Suppressor macrophage treated with lipopolysaccharide for 4 hours (primary cell): ENCODE data around the gene DAW1.
A peak's percentile ranks its signal among the peaks of the same experiment; 100 is the strongest.

ENCODE experiments used
- DNase-seq: peaks from one replicate; pipeline ENCODE4 v3.0.0-alpha.2; 2020

The DAW1 gene

DNA sequence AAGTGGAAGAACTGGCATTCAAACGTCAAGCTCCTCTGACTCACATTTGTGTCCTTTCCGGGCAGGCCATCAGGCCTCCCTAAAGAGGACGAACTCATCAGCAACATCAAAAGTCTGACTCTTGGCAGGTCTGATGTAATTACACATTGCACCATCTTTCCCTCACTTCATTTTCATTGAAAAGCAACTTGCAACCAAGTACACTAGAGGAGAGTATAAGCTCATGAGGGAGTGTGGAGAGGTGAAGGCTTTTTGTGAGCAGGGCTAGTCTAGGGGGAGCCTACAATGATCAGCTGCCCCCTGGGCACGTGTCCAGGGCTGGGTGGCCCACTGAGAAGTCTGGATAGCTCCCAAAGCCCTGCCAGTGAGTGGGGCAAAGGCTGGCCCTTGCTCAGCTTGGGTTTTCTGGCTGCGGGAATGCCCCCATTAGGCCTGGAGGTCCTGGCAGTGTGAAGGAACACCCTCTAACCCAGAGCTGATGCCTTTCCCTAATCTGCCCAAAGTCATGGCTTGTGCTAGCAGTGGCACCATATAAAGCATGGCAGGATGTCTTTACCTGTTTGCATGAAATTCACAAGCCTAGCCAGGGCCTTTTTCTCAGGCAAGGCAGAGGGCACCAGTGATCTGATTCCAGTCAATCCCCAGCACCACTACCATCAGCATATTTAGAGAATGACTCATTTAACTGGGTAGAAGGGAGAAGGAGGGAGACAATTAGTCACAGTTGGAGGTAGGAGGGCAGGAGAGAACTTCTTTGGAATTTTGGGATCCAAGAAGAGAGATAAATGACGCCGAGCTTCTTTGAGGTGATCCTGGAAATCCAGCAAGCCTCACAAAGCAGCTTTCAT is 8.5 kb upstream of the DAW1 start:
- DNase-seq = peak; percentile 82

DNA sequence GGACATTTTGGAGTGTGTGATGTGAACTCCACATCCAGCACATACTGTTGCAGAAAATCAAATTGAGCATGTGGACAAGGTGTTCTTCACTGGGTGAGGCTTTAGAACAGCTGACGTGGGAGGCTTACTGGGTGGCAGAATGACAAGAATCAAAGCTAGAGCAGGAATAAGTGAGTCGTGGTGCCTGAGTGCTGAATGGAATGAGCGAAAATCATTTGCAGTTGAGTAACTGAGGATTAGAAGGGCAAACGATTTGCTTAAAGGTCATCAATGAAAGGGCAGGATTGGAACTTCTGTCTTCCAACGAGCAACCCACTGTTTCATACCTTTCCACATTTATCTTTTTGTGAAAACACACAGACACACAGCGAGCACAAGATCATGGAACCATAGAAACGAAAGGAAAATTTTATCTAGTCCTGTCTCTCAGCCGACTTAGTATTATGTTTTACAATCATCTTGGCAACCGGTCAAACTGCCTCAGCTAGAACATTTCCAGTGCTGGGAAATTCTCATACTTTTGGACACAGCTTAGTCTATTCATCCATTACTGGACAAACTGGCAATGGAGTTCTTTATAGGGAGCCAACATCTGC is 7.2 kb upstream of the DAW1 start:
- DNase-seq = no peak

DNA sequence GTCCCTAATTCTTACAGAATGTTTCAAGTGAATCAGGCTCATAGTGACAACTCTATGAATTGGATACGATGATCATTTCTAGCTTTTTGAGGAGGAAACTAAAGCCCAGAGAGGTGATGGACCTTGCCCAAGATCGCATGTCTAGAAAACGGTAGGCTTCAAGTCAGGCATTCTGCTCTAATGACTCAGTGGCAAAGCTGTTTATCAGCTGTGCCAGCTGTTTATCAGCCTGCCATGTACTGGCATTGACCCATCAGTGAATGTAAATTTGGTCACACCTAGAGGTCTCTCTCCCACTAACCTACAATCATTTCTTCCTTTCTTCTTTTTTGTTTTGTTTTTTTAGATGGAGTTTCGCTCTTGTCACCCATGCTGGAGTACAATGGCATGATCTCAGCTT is 6.1 kb upstream of the DAW1 start:
- no peak for DNase-seq

DNA sequence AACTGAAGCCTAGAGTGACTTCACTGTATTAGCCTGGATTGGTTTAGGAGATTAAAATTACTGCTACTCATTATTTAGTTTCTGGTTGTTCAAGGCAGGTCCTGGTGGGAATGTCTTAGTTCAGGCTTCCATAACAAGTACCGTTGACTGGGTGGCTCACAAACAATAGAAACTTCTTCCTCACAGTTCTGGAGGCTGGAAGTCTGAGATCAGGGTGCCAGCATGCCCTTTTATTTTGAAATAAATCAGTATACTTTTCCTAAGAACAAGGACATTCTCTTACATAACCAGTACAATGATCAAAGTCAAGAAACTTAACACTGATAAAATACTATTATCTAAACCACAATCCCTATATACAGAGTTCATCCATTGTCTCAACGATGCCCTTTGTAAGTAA is 4.0 kb upstream of the DAW1 start:
- no peak for DNase-seq

DNA sequence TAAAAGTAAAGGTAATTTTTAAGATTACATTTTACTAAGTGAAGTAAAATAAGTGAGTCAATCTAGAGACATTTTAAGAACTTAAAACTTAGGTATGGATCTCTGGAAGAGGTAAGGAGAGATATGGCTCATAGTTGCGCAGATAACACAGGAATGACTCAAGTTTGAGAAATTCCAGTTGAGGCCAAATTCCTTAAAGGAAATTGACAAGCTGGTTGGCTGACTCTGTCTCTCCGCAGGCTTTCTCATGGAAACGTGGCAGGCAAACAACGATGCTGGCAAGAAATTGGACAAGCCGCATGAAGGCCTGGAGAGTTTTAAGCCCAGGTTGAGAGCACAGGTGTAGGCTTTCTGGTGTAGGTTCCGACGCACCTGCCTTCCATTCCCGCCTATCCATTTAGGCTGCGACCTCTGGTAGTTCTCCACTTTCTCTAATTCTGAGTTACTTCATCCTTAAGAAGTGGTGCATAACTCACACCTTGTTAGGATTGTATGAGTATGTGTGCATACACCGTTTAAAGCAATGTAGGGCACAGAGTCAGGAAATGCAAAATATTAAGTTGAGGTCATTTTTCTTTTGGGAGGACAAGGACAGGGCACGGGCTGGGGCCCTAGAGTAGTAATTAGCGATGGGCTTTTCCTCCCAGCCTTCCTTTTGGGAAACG is 589 bp upstream of the DAW1 start:
- no peak for DNase-seq

DNA sequence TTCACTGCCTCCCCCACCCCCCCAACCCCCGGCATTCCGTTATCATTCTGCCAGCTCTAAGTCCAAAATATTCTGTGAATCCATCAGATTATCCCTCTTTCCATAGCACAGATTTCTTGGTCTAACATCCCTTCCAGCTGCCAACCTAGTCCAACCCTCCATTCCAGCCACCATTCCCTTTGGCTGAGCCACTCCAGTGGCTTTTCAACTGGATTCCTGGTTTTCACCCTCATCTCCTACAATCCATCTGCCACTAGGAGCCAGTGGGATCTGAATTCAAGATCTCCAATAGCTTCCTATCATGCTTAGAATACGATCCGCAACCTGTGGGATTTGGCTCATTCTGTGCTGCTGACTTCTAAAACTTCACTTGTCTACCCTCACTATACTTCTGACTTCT is 1.2 kb downstream of the DAW1 start:
- DNase-seq = no peak

DNA sequence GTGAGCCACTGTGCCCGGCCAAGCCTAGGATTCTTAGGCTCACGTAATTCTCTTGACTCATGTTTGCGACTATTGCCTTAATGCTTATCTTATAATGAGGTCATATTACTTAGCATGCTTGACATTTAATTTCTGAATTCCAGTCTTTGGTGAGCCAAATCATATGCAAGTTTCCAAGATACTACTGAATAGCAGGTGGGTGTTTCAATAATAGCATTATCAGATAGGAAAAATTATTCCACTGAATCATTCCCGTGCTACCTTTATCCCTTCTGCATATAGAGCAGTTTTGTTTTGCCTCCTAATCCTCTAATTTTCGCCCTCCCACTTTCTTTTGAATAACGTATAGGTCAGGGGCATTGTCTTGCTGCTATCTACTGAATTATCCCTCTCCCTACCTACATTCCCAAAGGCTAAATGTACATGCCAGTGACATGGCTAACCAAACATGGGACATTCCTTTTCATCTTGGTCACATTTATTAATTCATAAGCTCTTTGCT is 4.9 kb downstream of the DAW1 start:
- no peak for DNase-seq

DNA sequence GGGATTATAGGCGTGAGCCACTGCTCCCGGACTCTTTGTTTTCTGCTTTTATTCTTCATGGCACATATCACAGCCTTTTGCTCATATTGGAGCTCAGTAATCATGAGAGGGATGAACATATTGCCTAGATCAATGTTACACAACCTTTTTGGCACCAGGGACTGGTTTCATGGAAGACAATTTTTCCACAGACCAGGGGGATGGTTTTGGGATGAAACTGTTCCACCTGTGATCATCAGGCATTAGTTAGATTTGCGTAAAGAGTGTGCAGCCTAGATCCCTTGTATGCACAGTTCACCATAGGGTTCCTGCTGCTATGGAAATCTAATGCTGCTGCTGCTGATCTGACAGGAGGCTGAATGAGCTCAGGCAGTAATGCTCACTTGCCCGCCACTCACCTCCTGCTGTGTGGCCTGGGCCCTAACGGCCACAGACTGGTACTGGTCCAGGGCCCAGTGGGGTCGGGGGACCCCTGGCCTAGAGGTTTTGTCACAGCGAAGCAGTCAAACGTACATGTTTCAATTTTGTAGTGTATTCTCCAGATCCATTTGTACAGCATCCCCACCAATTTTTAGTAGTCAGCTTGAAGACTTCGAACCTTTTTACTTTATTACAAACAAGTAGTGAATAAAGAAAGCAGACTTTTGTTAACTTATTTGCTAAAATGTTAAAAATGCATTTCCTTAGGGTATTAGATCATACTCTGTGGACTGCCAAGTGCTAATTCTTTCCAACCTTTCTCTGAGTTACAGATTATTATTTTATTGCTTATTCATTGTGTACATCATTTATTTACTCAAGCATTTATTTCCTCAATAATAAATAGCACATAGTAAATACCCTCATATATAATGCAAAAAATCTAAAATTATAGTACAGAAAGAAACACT is 6.2 kb downstream of the DAW1 start:
- DNase-seq = no peak

DNA sequence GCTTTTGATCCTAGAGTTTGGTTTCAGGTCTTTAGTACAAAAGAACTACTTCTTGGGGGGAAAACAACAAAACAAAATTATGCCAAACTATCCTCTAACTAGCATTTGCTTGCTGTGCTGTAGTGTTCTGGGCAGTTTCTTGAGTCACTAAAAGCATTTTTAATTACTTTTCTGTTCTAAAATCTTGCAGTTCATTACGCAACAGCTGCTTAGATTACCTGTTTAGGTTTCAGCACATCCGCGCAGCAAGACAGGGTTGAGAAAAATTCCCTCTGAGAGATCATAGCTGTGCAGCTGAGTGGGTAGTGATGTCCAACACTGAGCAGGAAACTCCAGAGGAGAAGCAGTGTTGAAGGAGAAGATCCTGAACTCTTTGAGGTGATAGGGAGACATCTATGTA is 9.0 kb downstream of the DAW1 start:
- no peak for DNase-seq

DNA sequence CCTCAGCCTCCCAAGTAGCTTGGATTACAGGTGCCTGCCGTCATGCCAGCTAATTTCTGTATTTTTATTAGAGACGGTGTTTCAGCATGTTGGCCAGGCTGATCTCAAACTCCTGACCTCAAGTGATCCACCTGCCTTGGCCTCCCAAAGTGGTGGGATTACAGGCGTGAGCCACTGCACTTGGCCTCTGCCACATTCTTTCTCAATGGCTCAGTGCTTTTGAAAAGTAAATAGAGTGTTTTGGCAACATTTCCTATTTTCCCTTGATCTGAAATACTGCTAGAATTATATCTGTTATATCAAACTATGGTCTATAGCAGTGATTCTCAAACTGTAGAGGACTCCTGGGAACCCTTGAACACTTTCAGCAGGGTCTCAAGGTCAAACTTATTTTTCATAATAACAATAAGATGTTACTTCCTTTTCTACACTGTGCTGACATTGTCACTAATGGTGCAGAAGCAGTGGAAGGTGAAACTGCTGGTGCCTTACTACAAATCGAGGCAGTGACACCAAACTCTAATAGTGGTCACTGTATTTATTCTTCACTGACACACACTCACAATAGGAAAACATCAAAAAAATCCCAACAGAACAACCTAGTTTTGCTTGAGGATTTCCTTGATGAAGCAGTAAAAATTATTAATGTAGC is 10.6 kb downstream of the DAW1 start:
- DNase-seq = peak; percentile 31

DNA sequence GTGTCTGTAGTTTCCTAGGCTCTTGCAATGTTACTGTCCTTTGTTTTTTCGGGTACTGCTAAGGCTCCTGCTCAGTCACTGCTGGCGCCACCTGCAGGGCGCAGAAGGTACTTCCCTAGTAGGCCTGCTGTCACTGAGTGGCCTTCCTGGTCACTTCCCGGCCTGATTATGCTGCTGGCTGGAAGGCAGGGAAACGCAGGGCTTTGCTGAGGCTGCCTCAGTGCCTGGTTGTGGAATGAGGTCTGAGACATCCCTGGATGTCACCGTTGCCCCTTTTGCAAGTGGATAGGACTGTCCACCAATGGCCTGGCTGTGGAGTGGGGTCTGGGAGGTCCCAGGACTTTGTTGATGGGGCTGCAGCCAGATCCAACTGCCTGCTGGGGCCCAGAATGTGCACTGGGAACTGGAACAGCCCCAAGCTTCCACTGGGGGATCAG is 13.1 kb downstream of the DAW1 start:
- peak; percentile 79 for DNase-seq

DNA sequence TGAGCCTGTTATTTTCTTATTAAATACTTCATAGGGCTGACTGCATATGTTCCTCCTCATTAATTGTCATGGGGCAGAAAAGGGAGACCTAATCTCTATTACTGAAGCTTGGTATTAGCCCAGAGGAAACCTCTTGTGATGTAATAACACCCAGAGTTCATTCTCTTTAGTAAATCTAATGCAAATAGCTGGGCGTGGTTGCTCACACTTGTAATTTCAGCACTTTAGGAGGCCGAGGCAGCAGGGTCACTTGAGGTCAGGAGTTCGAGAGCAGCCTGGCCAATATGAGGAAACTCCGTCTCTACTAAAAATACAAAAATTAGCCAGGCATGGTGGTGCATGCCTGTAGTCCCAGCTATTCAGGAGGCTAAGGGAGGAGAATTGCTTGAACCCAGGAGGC is 14.7 kb downstream of the DAW1 start:
- peak; percentile 38 for DNase-seq

DNA sequence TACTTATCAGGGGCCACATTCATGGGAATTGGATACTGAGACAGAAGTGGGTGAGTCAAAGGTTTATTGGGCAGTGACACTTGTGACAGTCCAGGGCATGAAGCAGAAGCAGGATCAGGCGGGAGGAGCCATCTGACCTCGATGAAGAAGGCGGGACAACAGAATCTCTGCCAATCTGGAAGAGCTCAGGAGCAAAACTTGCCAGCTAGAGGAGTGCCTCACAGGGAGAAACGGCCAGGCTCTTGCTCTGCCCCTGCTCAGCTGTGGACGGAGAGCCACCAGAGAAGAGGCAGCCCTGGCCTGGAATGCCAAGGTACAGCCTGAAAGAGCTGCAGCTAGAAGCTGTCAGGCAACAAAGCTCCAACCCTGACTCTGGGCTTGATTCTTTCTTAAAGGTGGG is 16.9 kb downstream of the DAW1 start:
- peak; percentile 18 for DNase-seq

DNA sequence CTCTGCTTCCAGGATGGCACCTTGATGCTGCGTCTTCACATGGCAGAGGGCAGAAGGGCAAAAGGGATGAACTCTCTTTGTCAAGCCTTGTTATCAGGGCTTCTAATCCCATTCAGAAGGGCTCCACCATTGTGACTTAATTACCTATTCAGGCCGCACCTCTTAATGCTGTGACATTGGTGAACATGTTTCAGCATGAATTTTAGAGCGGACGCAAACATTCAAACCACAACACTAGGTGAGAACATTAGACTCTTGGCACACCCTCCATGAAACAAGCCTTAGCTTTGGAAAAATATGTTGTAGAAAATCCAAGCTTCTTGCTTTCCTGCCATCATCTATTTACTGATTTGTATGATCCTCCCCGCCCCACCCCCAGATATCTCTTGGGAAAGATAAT is 17.9 kb downstream of the DAW1 start:
- no peak for DNase-seq

DNA sequence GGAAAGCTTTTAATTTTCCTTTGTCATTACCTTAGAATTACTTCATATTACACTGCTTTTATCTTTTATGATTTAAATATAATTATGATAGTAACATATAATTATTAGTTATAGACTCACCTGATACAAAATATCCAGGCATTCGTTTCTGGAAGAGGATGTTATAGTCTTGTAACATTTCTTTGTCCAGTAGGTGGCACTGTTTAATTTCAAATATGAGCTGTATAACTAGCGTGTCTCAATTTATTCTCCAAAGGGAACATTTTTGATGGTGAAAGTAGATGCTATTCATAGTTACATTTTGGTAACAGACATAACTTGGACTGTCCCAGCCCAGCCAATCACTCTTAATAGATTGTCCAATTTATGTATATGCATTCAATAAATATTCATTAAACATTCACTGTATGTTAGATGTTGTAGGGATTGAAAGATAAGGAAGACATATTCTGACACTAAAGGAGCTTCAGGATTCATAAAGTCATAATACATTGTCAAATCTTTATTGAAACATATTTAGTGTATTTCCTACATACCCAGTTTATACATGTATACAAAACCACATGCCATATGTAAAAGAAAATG is 19.2 kb downstream of the DAW1 start:
- DNase-seq = peak; percentile 80

DNA sequence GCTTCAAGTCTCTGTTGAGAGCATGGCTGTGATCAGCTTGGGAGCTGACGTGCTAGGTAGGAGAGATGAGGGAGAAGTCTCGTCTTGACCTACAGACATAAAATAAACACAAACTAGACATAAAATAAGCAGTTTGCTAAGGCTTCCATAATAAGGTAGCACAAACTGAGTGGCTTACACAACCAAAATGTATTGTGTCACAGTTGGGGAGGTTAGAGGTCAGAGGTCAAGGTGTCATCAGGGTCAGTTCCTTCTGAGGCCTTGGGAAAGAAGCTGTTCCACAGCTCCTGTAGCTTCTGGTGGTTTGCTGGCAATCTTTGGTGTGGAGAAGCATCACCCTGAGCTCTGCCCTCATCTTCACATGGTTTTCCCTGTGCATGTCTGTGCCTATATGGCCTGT is 20.2 kb downstream of the DAW1 start:
- peak; percentile 5 for DNase-seq

DNA sequence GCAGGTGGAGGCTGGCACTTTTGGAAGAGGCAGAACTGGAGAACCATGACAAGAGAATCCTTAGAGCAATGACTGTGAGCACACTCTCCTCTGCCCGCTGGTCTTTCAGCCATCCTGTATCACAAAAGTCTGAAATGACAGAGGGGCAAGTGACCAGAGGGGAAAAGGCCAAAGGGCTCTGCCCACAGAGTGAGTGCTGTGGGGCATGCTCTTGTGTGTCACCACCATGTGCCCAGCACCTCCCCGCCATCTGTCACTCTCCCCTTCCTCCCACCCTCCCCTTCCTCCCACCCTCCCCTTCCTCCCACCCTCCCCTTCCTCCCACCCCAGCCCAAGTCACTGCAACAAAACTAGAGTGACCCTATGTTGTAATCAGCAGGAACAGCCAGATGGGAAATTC is 31.9 kb downstream of the DAW1 start:
- DNase-seq = peak; percentile 27

DNA sequence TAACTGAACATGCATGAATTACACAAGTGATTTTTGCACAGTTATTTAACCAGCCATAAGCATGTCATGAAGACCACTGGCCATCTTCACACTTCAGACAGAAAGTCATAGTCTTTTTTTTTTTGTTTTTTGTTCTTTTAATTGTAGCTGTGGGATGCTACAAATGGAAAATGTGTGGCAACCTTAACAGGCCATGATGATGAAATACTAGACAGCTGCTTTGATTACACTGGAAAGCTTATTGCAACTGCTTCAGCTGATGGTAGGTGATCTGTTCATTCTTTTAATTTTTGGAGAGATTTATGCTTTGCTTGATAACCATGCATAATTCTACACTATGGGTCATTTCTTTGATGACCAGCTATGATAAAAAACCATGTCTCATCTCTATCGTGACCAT is 35.6 kb downstream of the DAW1 start:
- DNase-seq = no peak

DNA sequence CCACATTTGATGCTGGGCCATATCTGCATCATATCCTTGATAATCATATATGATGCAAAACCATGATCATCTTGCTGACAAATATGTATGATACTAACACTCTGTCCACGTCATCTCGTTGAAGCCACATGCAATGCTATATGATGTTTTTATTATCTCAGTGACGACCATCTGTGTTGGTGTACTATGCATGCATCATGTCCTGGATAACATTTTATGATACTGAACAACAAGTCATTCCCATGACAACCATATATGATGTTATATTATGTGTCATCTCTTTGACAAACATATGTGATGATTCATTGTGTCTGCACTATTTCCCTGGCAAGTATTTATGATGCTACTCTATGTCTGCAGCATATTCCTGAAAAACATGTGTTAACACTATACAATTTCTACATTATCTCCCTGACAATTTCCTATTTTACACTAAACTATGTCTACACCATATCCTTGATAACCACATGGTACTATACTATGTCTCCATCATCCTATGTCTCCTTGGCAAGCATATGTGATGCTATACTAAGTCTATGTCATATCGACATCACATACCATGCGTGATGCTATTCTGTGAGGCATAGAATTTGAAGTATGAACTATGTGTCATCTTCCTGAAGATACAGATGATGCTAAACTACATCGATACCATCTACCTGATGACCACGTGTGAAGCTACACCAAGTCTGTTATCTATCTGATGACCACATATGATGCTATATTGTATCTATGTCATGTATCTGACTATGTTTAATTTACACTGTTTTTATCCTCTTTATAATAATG is 37.0 kb downstream of the DAW1 start:
- DNase-seq = no peak

DNA sequence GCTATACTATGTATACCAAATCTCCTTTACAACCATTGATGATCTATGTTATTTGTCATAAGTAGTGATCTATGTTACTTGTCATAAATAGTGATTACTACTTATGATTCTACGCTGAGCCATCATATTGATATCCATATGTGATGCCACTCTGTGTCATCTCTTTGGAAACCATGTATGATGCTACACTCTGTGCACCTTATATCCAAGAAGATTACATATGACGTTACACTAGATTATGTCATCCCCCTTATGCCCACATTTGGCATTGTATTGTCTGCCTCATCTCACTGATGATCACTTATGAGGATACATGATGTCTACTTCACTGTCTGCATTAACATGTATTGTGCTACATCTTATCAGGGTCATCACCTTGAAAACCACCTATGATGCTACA is 42.9 kb downstream of the DAW1 start:
- DNase-seq = no peak

DNA sequence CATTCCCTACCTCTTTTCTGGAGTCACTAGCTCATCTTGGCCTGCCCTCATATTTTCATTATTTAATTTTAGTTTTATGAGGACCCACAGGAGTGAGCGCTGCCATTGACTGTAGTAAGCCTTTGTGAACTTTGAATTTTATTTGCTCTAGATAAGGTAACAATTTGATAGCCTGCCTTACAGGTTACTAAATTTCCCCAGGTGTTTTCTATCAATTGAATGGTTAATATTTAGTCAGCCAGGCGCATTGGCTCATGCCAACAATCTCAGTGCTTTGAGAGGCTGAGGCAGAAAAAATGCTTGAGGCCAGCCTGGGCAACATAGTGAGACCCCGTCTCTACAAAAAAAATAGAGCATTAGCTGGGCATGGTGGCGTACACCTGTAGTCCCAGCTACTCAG is 50.2 kb downstream of the DAW1 start:
- DNase-seq = no peak
